Hematopoietic multipotent progenitor cell (in vitro differentiated cells): Measurements from ENCODE around the gene CCND2. TPM values are rescaled to one million over a fixed set of nuclear protein-coding genes. Genes with fewer than 3 reads are reported as not detected.

Experiments used
- DNase-seq, 3 donors: peaks; one replicate each; pipeline ENCODE4 v3.0.0-alpha.2; 2011 to 2015; ENCODE audit warnings: low read depth in 2 of 3, low spot score in 2 of 3
- total RNA-seq: library from RNA; depleted of rRNA; stranded (reverse); fragments of >200 nt; gene quantifications from one replicate; pipeline ENCODE4 v1.2.3, GENCODE V29; 2012

CCND2 gene
- total RNA-seq, 1 donor, result 160 TPM

- DNase-seq, result no peak
Measured at GRCh38 chr12:4275870-4276301, 2.3 kb downstream of the CCND2 start.

DNA sequence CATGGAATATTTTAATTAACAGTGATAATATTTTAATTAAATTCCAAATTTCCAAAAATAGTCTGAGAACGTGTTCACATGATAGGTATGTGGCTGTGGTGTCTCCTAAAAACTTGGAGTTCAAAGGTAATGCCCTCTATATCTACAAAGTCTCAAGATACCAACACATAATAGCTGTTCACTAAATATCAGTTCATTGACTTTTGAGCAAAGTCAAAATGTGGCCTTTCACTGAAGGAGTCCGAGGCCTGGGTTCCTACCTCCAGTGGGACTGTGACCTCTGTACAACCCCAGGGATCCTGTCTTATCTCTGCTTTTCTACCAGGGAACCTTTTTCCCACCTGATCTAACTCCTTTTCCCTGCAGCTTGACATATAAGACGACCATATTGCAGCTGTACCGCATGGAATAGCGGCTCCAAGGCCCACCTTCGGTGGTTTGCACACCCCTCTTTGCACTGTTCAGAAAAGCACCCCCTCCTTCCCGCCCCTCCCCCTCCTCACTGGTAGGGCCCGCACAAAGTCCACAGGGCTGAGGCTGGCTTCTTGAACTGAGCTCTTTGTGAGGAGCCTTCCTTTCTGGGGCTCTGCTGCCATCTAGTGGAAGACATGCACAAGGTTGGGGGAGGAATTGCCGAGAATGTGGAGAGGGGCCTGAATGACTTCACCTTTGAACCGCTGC, 3.1 kb downstream of the CCND2 start:
- peak; percentile 78 to 96 (median 93) for DNase-seq

DNA sequence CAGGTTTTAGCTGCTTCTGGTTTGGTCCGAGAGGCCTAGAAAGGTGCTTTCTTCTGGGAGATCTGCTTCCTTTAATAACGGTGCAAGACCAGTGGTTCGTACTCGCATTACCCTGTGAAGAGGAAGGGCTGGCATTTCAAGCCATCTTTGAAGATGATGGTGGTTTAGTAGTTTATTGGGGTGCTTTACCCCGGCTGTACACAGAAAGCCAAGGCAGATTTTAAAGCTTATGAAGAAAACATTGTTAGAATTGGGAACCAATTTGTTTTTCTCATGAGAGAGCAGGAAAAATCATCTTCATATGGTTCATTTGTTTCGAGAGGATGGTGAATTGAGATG, 3.6 kb downstream of the CCND2 start:
- DNase-seq, result no peak

- DNase-seq, result no peak
Measured at GRCh38 chr12:4277857-4278256, 4.3 kb downstream of the CCND2 start.

DNA sequence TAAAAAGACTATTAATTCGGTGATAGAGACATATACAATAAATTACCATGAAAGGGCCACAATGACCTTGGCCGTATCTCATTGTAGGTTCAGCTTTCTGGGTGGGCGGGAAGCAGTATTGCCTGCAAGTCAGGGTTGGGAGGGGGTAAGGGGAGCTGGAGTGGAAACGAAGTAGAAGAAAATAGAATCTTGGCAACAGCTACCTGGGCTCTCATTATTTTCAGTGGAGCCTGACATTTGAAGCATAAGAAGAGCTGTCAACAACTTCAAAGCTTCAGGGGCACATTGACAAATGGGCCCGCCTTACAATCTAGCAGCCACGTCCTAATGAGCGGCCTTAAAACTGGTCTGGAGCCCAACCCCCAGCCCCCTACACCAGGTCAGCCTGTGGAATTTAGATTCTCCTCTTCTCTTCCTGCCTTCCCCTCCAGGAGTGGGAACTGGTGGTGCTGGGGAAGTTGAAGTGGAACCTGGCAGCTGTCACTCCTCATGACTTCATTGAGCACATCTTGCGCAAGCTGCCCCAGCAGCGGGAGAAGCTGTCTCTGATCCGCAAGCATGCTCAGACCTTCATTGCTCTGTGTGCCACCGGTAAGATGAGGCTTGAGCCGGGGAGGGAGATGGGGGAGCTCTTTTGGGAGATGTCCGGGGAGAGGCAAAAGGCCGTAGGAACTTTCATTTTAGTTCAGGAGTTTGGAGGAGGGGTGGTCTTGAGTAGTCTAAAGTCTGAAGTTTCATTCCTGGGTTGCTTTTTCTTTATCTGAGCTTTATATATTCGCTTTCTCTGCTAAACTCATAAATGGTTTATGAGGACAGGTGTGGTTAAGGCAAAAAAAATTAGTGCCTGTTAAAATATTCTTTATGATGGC, 5.0 kb downstream of the CCND2 start:
- DNase-seq, result no peak

DNA sequence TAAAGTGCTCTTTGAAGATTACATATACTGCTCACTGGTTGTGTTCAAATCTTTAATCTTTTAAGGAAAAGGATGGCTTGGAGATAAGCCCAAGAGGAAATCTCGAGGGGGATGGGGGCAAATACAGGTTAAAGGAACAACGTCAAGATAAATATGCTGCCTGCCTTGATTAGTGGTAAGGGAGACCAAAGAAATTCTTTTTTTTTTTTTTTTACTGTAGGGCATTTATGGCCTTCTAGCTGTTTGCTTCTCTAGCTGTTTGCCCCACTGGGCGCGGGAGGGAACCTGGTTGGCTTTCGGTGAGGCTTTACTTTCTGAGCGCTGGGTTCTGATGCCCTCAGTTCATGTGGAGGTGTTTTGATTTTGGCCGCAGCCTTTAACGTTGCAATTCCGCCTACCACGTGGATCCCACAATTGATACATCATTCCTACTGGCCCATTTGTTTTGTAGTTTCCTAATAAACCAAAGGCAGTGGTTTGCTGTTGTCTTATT, 5.7 kb downstream of the CCND2 start:
- no peak for DNase-seq

DNA sequence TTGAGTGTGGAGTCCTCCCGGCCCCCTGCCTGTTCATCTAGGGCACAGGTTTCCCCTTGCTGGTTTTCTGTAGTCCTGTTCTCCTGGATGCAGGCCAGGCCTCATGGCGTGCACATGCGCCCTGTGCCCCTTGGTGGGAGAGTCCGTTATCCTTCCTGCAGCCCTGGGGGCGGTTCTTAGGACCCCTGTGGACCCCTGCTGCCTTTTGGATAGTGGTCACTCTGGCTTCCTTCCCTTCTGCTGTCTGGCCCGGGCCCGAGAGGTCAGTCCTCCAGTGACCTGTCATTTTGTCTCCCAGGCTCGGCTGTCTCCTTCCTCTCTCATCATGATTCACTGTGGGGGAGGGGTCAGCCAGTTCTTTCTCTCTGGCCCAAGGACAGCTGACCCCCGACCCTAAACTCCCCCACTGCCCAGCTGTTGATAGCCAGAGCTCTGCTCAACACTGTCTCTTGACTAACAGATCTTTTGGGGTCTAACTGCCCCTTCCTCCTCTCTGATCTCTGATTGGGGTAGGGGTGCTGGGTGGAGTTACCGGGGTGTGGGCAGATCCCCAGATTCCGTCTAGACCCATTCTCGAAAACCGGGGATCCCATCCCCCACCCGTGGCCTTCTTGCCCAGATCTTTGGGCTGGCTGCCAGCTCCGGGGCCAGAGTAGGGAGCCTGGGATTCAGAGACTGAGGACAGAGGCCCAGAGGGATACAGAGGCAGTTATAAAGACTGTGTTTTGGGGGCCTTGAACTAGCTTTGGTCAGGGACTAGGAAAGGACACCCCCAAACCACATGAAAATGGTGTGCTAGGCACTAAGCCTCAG, 7.0 kb downstream of the CCND2 start:
- DNase-seq, result no peak

DNA sequence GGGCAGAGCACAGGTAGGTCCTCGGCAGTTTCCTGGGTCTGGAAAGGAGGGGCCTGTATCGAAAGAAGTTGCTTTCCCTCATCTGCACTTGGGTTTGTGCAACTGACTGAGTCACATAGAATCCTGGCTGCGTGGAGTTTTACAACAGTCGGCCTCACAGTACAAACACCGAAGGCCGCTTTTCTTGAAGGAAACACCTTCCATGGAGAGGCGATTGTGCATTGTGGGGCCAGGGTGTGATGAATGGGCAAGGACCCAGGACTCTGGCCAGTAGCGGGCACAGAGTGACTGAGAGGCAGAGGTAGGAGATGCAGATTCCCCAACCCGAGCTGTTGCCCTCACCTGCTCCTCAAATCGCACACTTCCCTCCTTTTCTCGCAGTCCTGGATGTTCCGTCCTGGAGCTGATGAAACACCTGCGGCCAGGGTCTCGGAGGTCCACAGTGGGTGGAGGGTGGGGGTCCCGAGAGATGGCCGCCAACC, 7.7 kb downstream of the CCND2 start:
- DNase-seq, result no peak

DNA sequence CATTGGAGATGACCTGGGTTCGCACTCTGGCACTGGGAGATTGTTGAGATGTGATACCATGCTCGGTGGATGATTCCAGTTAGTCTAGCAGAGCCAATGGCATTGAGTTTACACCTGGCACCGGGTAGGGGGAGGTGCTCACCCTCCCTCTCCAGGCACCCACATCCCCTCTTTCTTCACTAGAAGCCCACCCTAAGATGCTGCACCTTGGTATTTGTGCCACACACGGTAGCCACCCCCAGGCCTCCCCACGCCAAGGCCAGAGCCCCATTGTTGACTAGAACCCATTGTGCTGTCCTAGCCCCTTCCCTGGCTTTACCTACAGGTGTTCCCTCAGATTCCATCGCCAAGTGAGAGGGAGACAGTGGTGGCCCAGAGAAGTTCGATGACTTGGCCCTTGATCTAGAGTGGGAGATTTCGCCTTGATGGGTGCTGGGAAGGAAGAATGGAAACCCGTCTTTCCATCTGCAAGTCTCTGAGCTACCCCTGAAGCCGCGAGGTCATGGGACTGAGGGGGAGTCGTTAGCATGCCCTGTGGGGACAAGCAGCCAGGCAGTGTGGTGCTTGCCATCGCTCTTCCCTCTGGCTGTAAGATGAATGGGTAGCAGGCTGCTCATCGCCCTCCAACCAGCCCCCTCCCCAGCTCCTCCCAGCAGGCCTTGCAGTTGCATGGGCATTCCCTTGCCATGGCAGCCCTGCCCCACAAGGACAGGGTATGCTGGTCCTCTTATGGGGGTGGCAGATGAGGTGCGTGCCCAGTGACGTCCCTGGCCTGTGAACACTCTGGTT, 8.7 kb downstream of the CCND2 start:
- DNase-seq, result no peak

GRCh38 chr12:4282892-4283511, 9.4 kb downstream of the CCND2 start:
- DNase-seq, result no peak

DNA sequence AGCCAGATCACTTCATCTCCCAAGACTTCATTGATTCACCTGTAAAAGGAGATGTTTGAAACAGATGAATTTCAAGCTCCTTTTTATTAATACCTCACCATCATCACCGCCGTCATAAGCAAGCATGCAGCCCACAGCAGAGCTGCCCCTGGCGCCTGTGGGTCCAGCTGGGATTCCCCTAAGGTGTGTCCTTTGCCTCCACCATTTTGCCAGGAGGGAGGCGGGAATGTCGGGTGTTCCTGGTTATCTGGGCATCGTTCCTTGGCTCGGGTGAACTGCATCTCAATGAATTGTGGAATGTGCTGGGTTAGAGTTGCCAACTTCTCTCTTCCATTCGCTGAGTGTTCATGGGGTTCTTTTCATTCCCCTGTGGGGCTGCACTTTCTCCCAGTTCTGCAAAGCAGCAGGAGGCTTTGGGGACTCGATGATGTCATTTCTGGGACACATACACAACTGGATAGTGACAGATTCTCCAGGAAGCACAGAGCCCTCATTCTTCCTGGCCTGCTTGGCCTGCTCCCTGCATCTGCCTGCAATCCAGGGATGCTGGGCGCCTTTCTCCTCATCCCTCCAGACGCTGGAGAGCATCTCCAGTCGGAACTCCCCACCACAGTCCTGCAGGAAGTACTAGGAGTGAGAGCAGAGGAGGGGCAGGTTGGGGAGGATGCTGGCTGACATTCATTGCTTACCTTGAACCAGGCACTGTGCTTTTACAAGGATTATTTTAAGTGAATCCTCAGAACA, 10.1 kb downstream of the CCND2 start:
- DNase-seq, result no peak

- no peak for DNase-seq
Measured at GRCh38 chr12:4284306-4284705, 10.7 kb downstream of the CCND2 start.

DNA sequence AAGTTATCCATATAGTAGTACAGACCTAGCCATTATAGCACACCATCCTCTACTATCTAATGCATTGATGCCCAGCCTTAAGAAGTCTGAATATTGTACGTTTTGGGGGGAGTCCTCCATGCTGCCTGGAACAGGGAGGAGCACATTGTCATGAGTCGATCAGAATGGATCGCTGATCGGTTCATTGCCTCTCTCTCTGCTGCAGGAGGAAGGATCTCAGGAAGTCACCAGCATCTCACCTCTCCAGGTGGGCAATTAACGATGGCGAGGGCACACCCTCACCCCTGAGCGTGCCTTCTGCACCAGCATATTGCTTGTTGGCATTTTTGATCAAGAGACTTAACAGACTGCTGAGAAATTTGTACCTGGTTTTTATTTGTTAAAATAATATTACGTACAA, 11.5 kb downstream of the CCND2 start:
- DNase-seq, result no peak

DNA sequence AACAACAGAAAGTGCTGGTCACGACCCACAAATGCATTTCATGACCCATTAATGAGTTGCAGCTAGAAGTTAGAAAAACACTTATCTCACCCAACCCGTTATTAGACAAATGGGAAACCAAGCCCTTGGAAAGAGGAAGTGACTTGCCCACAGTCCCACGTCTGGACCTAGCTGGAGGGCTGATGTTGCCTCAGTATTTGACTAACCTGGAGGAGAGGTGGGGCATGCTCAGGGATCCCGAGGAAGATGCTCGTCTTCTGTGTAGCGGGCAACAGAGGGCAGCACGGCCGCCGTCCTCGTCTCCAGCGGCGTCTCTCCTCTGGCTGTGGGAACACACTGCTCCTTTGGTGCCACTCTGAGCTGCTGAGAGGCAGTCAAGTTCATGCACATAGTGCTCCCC, 12.7 kb downstream of the CCND2 start:
- DNase-seq, result peak in 1 of 3 donors; percentile 65

DNA sequence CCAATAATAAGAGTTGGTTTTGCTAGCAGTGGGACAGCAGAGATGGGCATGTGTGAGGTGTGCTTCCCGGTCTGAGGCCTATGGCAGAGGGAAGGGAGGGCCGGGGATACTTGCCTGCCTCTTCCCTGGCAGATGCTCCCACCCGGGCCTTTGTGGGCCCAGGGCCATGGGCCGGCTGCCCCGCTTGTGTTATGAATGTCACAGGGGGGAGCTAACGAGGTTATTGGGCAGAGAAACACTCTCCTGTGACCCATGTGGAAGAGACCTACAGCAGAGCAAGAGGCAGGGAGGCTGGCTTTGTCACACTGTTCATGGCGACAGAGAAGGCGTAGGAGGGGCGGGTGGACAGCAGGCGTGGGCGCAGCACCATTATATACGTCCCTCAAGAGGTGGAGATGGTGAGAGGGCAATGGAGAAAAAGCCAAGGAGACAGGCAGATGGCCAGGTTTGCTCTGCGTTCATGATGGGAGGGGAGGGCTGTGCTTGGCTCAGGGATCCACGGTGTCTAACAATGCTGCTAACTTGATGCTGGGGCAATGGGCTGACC, 13.3 kb downstream of the CCND2 start:
- no peak for DNase-seq

DNA sequence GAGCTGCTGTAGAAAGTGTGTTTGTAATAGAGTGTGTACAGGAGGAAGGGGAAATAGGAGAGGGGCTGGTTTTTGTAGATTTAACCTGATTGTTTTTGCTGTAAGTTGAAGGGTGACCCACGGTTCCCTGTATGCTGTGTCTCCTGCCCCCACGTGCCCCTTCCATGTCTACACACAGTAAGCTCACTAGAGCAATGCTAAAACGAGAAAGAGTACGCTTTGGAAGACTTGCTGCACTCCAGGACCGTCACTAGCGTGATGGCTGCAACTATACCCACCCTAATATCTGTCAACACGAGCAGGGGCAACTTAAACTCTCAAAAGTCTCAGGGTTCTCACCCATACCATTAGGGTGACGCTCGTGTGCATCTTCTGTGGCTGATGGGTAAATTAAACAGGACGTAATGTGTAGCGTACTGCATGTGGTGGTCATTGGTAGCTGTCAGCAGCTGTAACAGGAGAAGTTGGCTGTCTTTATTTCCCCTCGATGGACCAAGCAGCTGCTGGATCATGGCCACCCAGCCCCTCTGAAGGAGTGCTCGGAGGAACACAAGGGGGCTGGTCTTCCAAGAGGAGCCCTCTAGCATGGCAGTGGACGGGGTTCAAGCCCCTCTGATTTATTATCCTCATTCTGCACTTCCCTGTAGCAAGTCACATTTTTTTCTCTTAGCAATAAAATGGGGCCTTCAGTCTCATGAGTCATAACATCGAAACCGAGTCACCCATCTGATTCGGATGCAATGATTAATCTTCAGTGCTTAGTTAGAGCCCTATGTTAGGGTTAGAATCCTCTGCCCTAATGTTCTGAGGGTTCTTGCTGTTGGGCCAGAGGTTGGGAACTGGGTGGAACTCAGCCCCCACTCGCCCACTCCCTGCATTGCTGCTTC, 14.0 kb downstream of the CCND2 start:
- no peak for DNase-seq

DNA sequence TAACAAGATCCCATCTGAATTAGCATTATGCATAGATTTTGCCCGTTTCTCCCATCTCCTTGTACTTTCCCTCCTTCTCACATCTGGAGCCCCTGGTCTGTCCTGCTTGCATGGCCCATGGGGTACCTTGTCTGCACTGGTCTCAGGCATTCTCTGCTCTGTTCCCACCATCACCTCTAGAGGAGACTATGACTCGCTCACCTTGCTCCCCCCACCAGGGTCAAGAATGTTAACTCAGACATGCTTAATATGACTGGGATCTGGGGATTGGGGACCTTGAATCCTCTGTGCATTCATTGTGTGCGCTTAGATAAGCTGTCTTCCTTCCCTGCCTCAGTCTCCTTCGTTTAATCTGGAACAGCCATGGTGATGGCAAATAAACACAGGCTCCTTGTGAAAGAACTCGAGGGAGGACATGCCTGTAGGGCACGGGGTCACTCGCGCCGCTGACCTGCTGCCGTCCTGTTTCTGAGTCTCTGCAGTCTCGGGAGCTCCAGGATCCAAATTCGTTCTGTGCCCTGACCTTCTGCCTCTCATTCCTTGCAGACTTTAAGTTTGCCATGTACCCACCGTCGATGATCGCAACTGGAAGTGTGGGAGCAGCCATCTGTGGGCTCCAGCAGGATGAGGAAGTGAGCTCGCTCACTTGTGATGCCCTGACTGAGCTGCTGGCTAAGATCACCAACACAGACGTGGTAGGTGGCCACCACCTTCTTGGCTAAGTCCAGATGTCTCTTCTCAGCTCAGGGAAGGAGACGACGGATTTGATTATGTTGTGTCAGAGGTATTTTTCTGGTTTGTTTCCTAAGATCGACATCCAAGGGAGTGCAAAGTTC, 15.0 kb downstream of the CCND2 start:
- peak in 1 of 3 donors; percentile 44 for DNase-seq
